Measurements from ENCODE around the gene CAMSAP1.

- TF ChIP-seq POLR2AphosphoS5 (IDR thresholded peaks at IDR 0.05), result no peak
- TF ChIP-seq CTCF (IDR thresholded peaks at IDR 0.05), result no peak
- no peak for TF ChIP-seq POLR2A (IDR thresholded peaks at IDR 0.05)
- TF ChIP-seq EP300 (IDR thresholded peaks at IDR 0.05), result no peak
Measured at GRCh38 chr9:135787317-135787716, 120.0 kb downstream of the CAMSAP1 start.
